Raji (cell line): Measurements from ENCODE around the gene OR52D1.

ENCODE experiments used
- POLR2A ChIP-seq: IDR thresholded peaks from 2 replicates; pipeline ENCODE4 v1.6.1; 2011; ENCODE audit warnings: low read depth, low read length, control low read depth; ENCODE audit not compliant: insufficient read depth

The OR52D1 gene

GRCh38 chr11:5504403-5504921 is 16.0 kb downstream of the OR52D1 start:
- no peak for TF ChIP-seq POLR2A

GRCh38 chr11:5505363-5506048 is 17.0 kb downstream of the OR52D1 start:
- TF ChIP-seq POLR2A = no peak

GRCh38 chr11:5507177-5507932 is 18.9 kb downstream of the OR52D1 start:
- no peak for TF ChIP-seq POLR2A

GRCh38 chr11:5507933-5508305 is 19.4 kb downstream of the OR52D1 start:
- no peak for TF ChIP-seq POLR2A

- TF ChIP-seq POLR2A = no peak
These were observed 20.1 kb downstream of the OR52D1 start for GRCh38 chr11:5508605-5509004.

GRCh38 chr11:5509803-5510202 is 21.3 kb downstream of the OR52D1 start, which contains the start of gene UBQLN3:
TSS of gene UBQLN3 (minus strand) at chr11:5509957. CDS start at chr11:5509558, 399 bp downstream.
- no peak for TF ChIP-seq POLR2A

GRCh38 chr11:5514841-5515240 is 26.4 kb downstream of the OR52D1 start:
- no peak for TF ChIP-seq POLR2A

GRCh38 chr11:5516599-5516998 is 28.1 kb downstream of the OR52D1 start, which contains the start of gene UBQLNL:
TSS of gene UBQLNL (minus strand) at chr11:5516699. CDS start at chr11:5516441, 258 bp downstream.
- TF ChIP-seq POLR2A = no peak

GRCh38 chr11:5521540-5521939 is 33.1 kb downstream of the OR52D1 start:
- TF ChIP-seq POLR2A = no peak

- no peak for TF ChIP-seq POLR2A
These were observed 33.8 kb downstream of the OR52D1 start for GRCh38 chr11:5522308-5522707.

GRCh38 chr11:5524756-5525155 is 36.3 kb downstream of the OR52D1 start:
- no peak for TF ChIP-seq POLR2A

- TF ChIP-seq POLR2A = no peak
These were observed 39.2 kb downstream of the OR52D1 start for GRCh38 chr11:5527716-5528115.

- no peak for TF ChIP-seq POLR2A
These were observed 40.0 kb downstream of the OR52D1 start for GRCh38 chr11:5528495-5528894.

- TF ChIP-seq POLR2A = no peak
These were observed 42.8 kb downstream of the OR52D1 start for GRCh38 chr11:5531053-5531831.

- no peak for TF ChIP-seq POLR2A
These were observed 45.6 kb downstream of the OR52D1 start for GRCh38 chr11:5534046-5534445.
